ENCODE results near the gene PIAS1.

PIAS1 gene

GRCh38 chr15:68062946-68063465, 8.9 kb downstream of the PIAS1 start:
- no peak for DNase-seq (ENCODE audit: low read depth)

GRCh38 chr15:68063606-68064005, 9.5 kb downstream of the PIAS1 start:
- DNase-seq (ENCODE audit: low read depth): no peak

DNA sequence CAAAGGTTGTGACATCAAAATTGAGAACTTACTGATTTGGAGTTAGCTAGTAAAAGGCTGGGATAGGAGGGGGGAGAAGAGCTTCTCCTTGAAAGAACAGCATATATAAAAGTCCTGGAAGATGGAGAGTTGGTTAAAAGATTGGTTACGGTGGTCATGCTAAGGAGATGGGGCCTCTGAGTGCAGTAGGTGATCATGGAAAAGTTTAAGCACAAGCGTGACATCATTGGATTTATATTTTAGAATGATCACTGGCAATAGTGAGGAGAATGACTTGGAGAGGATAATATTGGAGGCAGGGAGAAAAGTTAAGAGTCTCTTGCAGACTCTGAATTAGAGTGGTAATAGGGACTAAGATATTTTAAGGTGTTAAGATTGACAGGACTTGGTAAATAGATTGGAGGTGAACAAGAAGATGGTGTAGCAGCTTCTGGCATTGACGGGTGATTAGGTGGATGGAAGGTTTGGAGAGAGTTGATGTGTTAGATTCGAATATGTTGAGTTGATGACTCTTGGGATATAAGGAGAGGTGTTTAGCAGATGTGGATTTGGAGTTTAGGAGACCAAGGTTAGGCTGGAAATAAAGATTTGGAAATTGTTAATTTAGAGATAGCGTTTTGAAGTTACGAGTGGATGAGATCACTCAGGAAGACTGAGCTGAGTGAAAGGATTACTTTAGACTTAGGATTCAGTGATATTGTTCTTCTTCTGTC, 19.6 kb downstream of the PIAS1 start:
- no peak for DNase-seq (ENCODE audit: low read depth)

GRCh38 chr15:68075764-68076385, 21.8 kb downstream of the PIAS1 start:
- DNase-seq (ENCODE audit: low read depth): no peak

- DNase-seq (ENCODE audit: low read depth): no peak
Measured at GRCh38 chr15:68078365-68078764, 24.2 kb downstream of the PIAS1 start.

- DNase-seq (ENCODE audit: low read depth): no peak
Measured at GRCh38 chr15:68080334-68080733, 26.2 kb downstream of the PIAS1 start.

DNA sequence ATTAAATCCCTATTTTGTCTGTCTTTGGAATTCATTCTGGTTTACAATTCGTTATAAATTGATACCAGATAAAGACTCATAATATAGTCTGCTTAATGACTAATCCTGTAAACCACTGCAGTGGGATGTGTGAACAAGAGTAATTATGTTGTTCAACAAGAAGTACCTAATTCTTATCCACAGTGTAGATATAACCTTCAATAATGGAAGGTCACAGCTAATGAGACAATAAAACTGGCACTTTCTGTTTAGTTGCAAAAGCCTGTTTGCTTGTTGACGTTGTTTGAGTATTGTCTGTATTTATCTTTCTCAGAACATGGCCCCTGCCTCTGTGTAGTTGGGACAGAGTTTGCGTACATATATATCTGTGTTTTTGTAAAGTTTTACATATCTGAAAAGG, 26.7 kb downstream of the PIAS1 start:
- no peak for DNase-seq (ENCODE audit: low read depth)

DNA sequence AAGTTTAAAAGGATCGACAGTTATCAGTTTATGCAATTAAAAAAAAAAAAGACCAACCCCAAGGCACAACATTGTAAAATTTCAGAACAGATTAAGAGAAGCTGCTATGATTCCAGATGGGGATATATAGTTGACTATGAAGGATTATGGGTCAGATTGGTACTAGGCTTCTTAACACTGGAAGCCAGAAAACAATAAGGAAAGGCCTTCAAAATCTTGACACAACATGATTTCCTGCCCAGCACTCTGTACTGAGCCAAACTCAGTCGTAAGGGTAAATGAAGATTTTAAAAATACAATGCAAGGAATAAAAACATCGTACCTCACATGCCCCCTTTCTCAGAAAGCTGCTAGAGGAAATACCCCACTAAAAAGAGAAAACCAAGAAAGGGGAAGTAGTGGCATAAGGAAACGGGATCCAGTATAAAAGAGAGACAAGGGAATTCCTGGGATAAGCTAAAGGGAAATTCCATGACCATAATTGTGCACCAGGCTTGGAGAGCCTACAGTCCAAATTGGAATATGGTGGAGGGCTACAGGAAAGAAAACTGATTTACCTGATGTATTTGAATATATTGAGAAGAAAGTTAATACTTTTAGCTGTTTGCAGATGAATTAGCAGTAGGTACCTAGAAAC, 27.9 kb downstream of the PIAS1 start:
- DNase-seq (ENCODE audit: low read depth): no peak

GRCh38 chr15:68082735-68083134, 28.6 kb downstream of the PIAS1 start:
- no peak for DNase-seq (ENCODE audit: low read depth)

DNA sequence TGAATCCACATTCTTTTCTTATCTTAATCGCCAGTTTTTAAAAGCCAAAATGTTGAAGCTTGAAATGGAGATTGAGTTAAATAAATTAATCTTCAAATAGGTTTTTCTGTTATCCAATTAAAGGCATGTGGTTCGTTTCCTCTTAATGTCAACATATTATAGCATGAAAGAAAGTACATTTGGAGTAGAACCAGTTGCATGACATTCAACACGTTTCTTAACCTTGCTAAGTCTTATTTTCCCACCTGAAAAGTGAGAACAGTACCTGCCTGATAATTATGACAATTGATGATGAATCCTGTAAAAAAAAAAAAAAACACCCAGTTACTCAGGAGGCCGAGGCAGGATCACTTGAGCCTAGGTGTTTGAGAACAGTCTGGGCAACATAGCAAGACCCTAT, 29.3 kb downstream of the PIAS1 start:
- no peak for DNase-seq (ENCODE audit: low read depth)

DNA sequence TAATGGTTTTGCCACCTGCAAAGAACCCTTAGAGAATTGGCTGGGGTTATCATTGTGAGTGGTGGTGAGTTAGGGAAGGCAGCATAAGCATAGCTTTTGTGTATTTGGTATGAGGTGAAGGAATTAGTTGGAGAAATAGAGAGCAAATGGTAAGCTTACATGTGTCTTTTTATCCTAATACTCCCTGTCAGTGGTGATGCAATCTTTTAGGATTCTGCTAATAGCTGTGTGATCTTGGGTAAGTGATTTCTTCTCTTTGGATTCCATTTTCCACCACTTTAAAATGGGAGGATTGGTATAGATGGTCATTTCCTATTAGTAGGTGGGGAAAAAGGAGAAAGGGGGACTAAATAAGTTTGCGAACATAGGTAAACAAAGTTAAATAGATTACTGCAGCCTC, 30.9 kb downstream of the PIAS1 start:
- DNase-seq (ENCODE audit: low read depth): no peak

DNA sequence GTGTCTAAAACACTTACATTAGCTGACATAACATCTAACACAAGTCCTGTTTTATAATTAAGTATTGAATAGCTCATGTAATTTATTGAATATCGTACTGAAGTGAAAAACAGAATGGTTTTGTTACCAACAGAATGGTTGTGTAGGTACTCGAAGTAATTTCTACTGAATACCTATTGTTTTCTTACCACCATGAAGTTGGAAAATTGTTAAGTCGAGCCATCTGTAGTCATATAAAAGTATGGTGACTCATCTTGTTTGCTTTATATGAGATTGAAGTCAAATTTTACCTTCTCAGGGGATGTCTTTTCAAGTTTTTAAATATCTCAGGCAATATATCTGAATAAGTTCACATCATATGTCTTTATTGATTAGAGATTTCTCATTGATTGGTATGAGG, 37.6 kb downstream of the PIAS1 start:
- DNase-seq (ENCODE audit: low read depth): no peak

- no peak for DNase-seq (ENCODE audit: low read depth)
Measured at GRCh38 chr15:68096099-68096498, 42.0 kb downstream of the PIAS1 start.

DNA sequence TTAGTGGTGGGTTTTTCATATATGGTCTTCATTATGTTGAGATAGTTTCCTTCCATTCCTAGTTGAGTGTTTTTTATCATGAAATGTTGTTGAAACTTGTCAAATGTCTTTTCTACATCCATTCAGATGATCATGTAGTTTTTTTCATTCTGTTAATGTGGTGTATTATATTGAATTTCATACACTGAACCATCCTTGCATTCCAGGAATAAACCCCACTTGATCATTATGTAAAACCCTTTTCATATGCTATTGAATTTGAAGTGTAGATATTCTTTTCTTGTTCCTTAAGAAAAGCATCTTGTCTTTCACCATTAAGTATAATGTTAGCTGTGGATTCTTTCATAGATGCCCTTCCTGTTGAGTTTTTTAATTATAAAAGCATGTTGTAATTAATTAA, 42.9 kb downstream of the PIAS1 start:
- no peak for DNase-seq (ENCODE audit: low read depth)

DNA sequence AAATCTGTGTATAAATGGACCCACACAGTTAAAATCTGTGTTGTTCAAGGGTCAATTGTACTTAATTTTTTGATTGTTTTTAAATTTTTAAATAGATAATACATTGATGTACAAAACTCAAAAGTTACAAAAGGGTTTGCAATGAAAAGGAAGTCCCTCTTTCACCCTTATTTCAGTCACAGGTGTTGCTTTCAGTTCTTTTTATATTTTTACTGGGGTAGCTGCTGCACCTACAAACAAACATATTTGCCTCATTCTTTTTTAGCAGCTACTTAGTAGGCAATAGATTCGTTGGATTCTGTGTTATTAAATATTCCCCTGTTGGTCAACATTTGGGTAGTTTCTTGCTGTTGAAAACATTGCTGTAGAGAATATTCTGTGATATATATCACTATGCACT, 44.4 kb downstream of the PIAS1 start:
- DNase-seq (ENCODE audit: low read depth): no peak

DNA sequence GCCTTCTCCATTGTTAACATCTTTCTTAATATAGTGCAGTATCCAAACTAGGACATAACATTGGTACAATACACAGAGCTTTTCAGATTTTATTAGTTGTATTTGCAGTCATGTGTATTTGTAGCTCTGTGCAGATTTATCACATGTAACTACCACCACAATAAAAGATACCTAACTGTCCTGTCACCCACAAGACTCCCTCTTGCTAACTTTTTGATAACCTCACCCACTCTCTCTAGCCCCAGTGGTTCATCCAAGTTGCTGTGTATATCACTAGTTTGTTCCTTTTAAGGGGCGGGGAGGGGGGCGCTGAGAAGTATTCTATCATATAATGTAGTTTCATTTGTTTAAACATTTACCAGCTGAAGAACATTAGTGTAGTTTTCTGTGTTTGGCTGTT, 46.1 kb downstream of the PIAS1 start:
- DNase-seq (ENCODE audit: low read depth): no peak

- DNase-seq (ENCODE audit: low read depth): no peak
Measured at GRCh38 chr15:68103603-68104002, 49.5 kb downstream of the PIAS1 start.

DNA sequence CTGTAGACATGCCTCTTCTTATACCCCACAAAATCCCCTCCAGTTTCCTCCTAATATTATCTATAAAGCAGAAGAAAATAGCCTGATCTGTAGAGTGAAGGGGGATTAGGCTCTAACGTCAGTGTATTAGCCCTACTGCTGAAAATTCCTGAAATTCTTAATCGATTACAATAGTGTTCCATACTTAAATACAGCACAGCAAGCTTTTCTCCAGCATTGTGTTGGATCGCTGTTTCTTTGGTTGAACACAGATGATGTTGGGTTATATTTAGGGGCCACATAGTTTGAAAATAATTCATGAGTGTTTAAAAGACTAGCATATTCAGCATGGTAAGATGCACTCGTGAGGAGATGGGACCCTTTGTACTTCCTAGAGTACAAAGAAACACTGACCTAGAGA, 52.5 kb downstream of the PIAS1 start:
- no peak for DNase-seq (ENCODE audit: low read depth)

DNA sequence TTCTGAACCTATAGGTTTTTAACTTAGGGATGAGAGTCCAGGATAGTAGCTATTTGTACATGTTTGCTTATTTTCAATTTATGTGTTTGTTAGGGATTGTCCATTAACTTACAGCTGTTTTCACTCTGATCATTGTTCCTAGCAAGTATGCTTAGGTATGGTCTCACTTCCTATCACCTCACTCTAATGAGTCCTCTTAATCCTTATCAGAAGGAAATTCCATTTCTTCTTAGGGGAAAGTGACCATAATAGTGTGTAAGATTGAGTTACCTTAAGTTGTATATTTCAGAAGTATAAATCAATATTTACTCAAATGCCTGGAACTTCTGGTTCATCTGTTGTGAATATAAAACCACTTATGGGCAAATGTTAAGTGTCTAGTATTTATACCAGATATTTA, 53.0 kb downstream of the PIAS1 start:
- DNase-seq (ENCODE audit: low read depth): no peak

- no peak for DNase-seq (ENCODE audit: low read depth)
Measured at GRCh38 chr15:68112706-68113105, 58.6 kb downstream of the PIAS1 start.

DNA sequence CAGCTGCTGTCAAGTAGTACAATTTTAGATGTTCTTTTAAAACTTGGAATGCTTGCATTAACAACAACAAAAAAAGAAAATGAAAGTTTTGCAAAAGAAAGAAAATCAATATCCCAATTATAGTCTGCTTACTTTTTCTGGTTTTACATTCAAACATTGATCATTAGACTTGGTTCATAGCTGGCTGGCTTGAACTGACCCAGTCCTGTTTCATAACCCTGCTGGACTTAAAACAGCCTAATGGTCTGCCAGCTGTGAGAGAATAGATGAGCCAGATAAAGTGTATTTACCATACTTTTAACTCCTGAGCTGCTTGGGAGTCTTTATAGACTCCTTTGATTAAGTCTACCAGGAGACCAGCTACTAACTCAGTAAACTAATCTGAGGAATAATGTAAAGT, 59.2 kb downstream of the PIAS1 start:
- no peak for DNase-seq (ENCODE audit: low read depth)

- DNase-seq (ENCODE audit: low read depth): no peak
Measured at GRCh38 chr15:68113751-68114150, 59.6 kb downstream of the PIAS1 start.

- DNase-seq (ENCODE audit: low read depth): no peak
Measured at GRCh38 chr15:68114356-68114755, 60.2 kb downstream of the PIAS1 start.

Measured in stimulated activated CD8-positive, alpha-beta memory T cell treated with anti-CD3 and anti-CD28 coated beads, Interleukin-12 subunit alpha, Interleukin-12 subunit beta, amount 100 ng/mL, for 1 hour (primary cell).